ENCODE data around the gene SLC35B3.
"Not testable (repeated sequence)": the region's sequence is repeated elsewhere in the genome, so short reads cannot be mapped to it uniquely, and the experiment has no call there.

The SLC35B3 gene

DNA sequence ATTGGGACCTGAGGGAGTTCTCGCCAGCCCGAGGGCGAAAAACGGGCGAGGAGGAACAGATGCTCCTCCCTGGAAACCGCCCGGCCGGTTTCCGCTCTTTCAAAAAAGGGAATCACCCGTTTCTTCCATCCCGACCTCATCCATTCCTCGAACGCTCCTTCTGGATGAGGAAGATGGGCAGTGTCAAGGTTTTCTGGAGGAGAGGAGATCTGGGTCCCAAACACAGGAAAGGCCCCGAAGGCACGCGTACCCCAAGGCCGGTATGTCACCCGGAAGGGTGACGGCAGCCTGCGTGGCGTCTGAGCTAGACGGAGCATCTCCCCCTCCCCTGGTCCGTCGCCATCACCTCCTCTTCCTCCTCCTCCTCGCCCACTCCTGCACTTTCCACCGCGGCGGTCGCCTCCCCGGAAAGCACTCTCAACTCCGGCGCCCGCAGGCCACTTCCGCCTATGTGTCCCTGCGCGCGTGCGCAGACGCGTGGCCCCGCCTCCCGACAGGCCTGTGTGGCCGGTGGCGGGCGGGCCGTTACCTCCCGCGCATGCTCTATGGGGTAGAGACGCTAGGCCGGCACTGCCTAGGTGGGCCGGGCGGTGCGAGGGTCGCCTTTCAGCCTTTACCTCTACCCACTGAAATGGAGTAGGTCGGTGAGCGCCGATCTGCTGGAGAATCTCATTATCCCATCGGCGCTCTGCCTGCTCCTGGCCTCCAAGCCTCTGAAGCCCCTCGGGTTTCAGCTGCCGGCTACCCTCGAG, at the start of gene SLC35B3:
Gene SLC35B3 (minus strand): TSS at position 453 of the 752 bp plus-strand sequence.
- peak within 1 kb of the TSS; percentile 98 for H3K9ac ChIP-seq (ENCODE audit: low read length)
- peak within 1 kb of the TSS; percentile 78 for H3K4me3 ChIP-seq (ENCODE audit: low read length)
- H3K9me3 ChIP-seq (ENCODE audit: control insufficient read depth, low read length), result no peaks in the 10 kb centered on the region
- H3K36me3 ChIP-seq (ENCODE audit: control insufficient read depth, insufficient read depth, low read length), result no peaks in the 10 kb centered on the region
- H3K27me3 ChIP-seq (ENCODE audit: control insufficient read depth, insufficient read depth, low read length), result no peaks in the 10 kb centered on the region
- H3K4me1 ChIP-seq (ENCODE audit: control insufficient read depth, insufficient read depth, low read length), result peaks cover 9% of the 10 kb centered on the region

- no peaks in the 10 kb centered on the region for H3K27me3 ChIP-seq (ENCODE audit: control insufficient read depth, insufficient read depth, low read length)
- H3K4me3 ChIP-seq (ENCODE audit: low read length), result no peak overlapping the region
- H3K9me3 ChIP-seq (ENCODE audit: control insufficient read depth, low read length), result no peaks in the 10 kb centered on the region
- H3K4me1 ChIP-seq (ENCODE audit: control insufficient read depth, insufficient read depth, low read length), result no peaks in the 10 kb centered on the region
- no peaks in the 10 kb centered on the region for H3K36me3 ChIP-seq (ENCODE audit: control insufficient read depth, insufficient read depth, low read length)
- H3K9ac ChIP-seq (ENCODE audit: low read length), result no peak overlapping the region
Measured at GRCh38 chr6:8483650-8484049, 48.3 kb upstream of the SLC35B3 start.

GRCh38 chr6:8481727-8482126, 46.4 kb upstream of the SLC35B3 start:
- Histone ChIP-seq H3K27me3 (ENCODE audit: control insufficient read depth, insufficient read depth, low read length) (no peaks in the 10 kb centered on the region), H3K4me3 (ENCODE audit: low read length) (no peak overlapping the region), H3K36me3 (ENCODE audit: control insufficient read depth, insufficient read depth, low read length) (no peaks in the 10 kb centered on the region), H3K9ac (ENCODE audit: low read length) (no peak overlapping the region), H3K9me3 (ENCODE audit: control insufficient read depth, low read length) (no peaks in the 10 kb centered on the region), H3K4me1 (ENCODE audit: control insufficient read depth, insufficient read depth, low read length) (no peaks in the 10 kb centered on the region)

- Histone ChIP-seq H3K4me1 (ENCODE audit: control insufficient read depth, insufficient read depth, low read length) (no peaks in the 10 kb centered on the region), H3K9me3 (ENCODE audit: control insufficient read depth, low read length) (no peaks in the 10 kb centered on the region), H3K9ac (ENCODE audit: low read length) (no peak overlapping the region), H3K4me3 (ENCODE audit: low read length) (no peak overlapping the region), H3K27me3 (ENCODE audit: control insufficient read depth, insufficient read depth, low read length) (no peaks in the 10 kb centered on the region), H3K36me3 (ENCODE audit: control insufficient read depth, insufficient read depth, low read length) (no peaks in the 10 kb centered on the region)
Measured at GRCh38 chr6:8478418-8478817, 43.1 kb upstream of the SLC35B3 start.

DNA sequence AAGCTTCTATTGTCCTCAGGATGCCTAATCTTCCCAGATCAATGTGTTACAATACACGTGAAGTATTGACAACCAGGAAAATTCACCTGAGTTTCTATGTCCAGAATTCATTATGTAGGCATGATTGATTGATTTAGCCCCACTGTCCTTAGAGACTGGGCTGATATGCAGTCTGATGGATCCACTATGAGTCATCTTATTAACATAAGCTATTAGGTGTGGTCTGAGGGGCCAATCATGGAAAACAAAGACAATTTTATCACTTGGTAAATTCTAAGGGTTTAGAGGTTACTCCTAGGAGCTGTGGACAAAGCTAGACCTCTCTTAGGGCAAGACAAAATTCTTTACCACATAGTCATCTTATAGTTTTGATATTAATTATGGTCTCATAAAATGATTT, 41.3 kb upstream of the SLC35B3 start:
- Histone ChIP-seq H3K36me3 (ENCODE audit: control insufficient read depth, insufficient read depth, low read length) (no peaks in the 10 kb centered on the region), H3K9me3 (ENCODE audit: control insufficient read depth, low read length) (no peaks in the 10 kb centered on the region), H3K4me1 (ENCODE audit: control insufficient read depth, insufficient read depth, low read length) (no peaks in the 10 kb centered on the region), H3K9ac (ENCODE audit: low read length) (no peak overlapping the region), H3K27me3 (ENCODE audit: control insufficient read depth, insufficient read depth, low read length) (no peaks in the 10 kb centered on the region), H3K4me3 (ENCODE audit: low read length) (no peak overlapping the region)

GRCh38 chr6:8468552-8469356, 33.4 kb upstream of the SLC35B3 start:
- Histone ChIP-seq H3K4me1 (ENCODE audit: control insufficient read depth, insufficient read depth, low read length) (no peaks in the 10 kb centered on the region), H3K4me3 (ENCODE audit: low read length) (no peak overlapping the region), H3K27me3 (ENCODE audit: control insufficient read depth, insufficient read depth, low read length) (no peaks in the 10 kb centered on the region), H3K9me3 (ENCODE audit: control insufficient read depth, low read length) (no peaks in the 10 kb centered on the region), H3K9ac (ENCODE audit: low read length) (no peak overlapping the region), H3K36me3 (ENCODE audit: control insufficient read depth, insufficient read depth, low read length) (no peaks in the 10 kb centered on the region)

GRCh38 chr6:8462694-8463093, 27.3 kb upstream of the SLC35B3 start:
- Histone ChIP-seq H3K9me3 (ENCODE audit: control insufficient read depth, low read length) (no peaks in the 10 kb centered on the region), H3K27me3 (ENCODE audit: control insufficient read depth, insufficient read depth, low read length) (no peaks in the 10 kb centered on the region), H3K9ac (ENCODE audit: low read length) (no peak overlapping the region), H3K4me1 (ENCODE audit: control insufficient read depth, insufficient read depth, low read length) (no peaks in the 10 kb centered on the region), H3K4me3 (ENCODE audit: low read length) (no peak overlapping the region), H3K36me3 (ENCODE audit: control insufficient read depth, insufficient read depth, low read length) (no peaks in the 10 kb centered on the region)

GRCh38 chr6:8462169-8462568, 26.8 kb upstream of the SLC35B3 start:
- no peaks in the 10 kb centered on the region for H3K9me3 ChIP-seq (ENCODE audit: control insufficient read depth, low read length)
- no peaks in the 10 kb centered on the region for H3K27me3 ChIP-seq (ENCODE audit: control insufficient read depth, insufficient read depth, low read length)
- no peak overlapping the region for H3K9ac ChIP-seq (ENCODE audit: low read length)
- H3K4me3 ChIP-seq (ENCODE audit: low read length), result no peak overlapping the region
- no peaks in the 10 kb centered on the region for H3K4me1 ChIP-seq (ENCODE audit: control insufficient read depth, insufficient read depth, low read length)
- H3K36me3 ChIP-seq (ENCODE audit: control insufficient read depth, insufficient read depth, low read length), result no peaks in the 10 kb centered on the region

GRCh38 chr6:8446391-8446790, 11.0 kb upstream of the SLC35B3 start:
- H3K36me3 ChIP-seq (ENCODE audit: control insufficient read depth, insufficient read depth, low read length), result no peaks in the 10 kb centered on the region
- H3K4me1 ChIP-seq (ENCODE audit: control insufficient read depth, insufficient read depth, low read length), result no peaks in the 10 kb centered on the region
- H3K9me3 ChIP-seq (ENCODE audit: control insufficient read depth, low read length), result no peaks in the 10 kb centered on the region
- H3K27me3 ChIP-seq (ENCODE audit: control insufficient read depth, insufficient read depth, low read length), result no peaks in the 10 kb centered on the region
- no peak overlapping the region for H3K9ac ChIP-seq (ENCODE audit: low read length)
- no peak overlapping the region for H3K4me3 ChIP-seq (ENCODE audit: low read length)

- not testable (repeated sequence) for H3K4me3 ChIP-seq (ENCODE audit: low read length); H3K9ac ChIP-seq (ENCODE audit: low read length); H3K36me3 ChIP-seq (ENCODE audit: control insufficient read depth, insufficient read depth, low read length); H3K27me3 ChIP-seq (ENCODE audit: control insufficient read depth, insufficient read depth, low read length); H3K9me3 ChIP-seq (ENCODE audit: control insufficient read depth, low read length); H3K4me1 ChIP-seq (ENCODE audit: control insufficient read depth, insufficient read depth, low read length)
Measured at GRCh38 chr6:8445930-8446329, 10.6 kb upstream of the SLC35B3 start.

GRCh38 chr6:8442150-8442549, 6.8 kb upstream of the SLC35B3 start:
- H3K4me1 ChIP-seq (ENCODE audit: control insufficient read depth, insufficient read depth, low read length), result no peaks in the 10 kb centered on the region
- H3K9me3 ChIP-seq (ENCODE audit: control insufficient read depth, low read length), result no peaks in the 10 kb centered on the region
- no peaks in the 10 kb centered on the region for H3K27me3 ChIP-seq (ENCODE audit: control insufficient read depth, insufficient read depth, low read length)
- H3K9ac ChIP-seq (ENCODE audit: low read length), result no peak overlapping the region
- H3K4me3 ChIP-seq (ENCODE audit: low read length), result no peak overlapping the region
- H3K36me3 ChIP-seq (ENCODE audit: control insufficient read depth, insufficient read depth, low read length), result no peaks in the 10 kb centered on the region

DNA sequence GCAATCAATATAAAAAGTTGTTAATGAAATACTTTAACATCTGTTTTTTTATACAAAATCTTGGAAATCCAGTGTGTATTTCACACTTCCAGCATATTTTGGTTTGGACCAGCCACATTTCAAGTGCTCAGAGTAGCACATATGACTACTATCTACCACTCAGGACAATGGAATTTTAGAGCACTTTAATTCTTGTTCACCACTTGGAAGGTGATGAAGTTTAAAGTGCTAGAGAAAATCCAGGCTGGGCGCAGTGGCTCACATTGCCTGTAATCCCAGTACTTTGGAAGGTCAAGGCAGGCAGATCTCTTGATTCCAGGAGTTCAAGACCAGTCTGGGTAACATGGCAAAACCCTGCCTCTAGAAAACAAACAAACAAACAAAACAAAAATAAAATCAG, 6.1 kb upstream of the SLC35B3 start:
- H3K36me3 ChIP-seq (ENCODE audit: control insufficient read depth, insufficient read depth, low read length), result no peaks in the 10 kb centered on the region
- no peaks in the 10 kb centered on the region for H3K27me3 ChIP-seq (ENCODE audit: control insufficient read depth, insufficient read depth, low read length)
- no peaks in the 10 kb centered on the region for H3K9me3 ChIP-seq (ENCODE audit: control insufficient read depth, low read length)
- H3K4me3 ChIP-seq (ENCODE audit: low read length), result no peak overlapping the region
- H3K9ac ChIP-seq (ENCODE audit: low read length), result no peak overlapping the region
- no peaks in the 10 kb centered on the region for H3K4me1 ChIP-seq (ENCODE audit: control insufficient read depth, insufficient read depth, low read length)

Data from mucosa of stomach (tissue), 1 donor.